ENCODE data around the gene FPR1.

FPR1 gene

GRCh38 chr19:51737389-51737788 is 14.3 kb downstream of the FPR1 start:
- DNase-seq (ENCODE audit: low spot score), result no peak

DNA sequence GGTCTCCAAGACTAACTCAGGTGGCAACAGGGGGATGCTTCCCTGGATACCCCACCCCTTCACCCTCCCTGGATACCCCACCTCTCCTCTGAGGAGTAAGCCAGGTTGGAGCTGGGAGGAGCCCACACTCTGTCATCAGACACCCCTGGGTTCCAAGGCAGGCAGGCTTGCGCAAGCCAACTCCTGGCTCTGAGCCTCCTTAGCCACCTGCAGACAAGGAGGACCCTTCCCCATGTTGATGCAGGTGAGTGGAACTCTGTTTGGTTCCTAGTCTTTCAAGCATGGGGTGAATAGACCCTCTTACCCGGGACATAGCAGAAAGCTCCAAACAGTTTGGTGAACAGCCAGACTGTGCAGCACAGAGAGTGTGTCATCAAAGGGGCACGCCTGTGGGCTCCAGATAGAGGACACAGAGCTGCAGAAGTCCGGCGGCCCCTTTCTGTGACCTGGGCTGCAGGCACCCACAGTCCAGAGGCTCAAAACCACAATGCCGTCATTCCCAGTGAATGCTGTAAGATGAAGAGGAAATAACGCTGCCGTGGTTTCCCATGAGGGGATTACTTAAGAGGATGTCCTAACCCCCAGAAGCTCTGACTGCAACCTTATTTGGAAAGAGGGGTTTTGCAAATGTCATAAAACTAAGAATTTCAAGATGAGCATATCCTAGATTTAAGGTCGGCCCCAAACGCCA is 15.8 kb downstream of the FPR1 start:
- DNase-seq (ENCODE audit: low spot score), result no peak

GRCh38 chr19:51733742-51734522 is 17.7 kb downstream of the FPR1 start:
- no peak for DNase-seq (ENCODE audit: low spot score)

DNA sequence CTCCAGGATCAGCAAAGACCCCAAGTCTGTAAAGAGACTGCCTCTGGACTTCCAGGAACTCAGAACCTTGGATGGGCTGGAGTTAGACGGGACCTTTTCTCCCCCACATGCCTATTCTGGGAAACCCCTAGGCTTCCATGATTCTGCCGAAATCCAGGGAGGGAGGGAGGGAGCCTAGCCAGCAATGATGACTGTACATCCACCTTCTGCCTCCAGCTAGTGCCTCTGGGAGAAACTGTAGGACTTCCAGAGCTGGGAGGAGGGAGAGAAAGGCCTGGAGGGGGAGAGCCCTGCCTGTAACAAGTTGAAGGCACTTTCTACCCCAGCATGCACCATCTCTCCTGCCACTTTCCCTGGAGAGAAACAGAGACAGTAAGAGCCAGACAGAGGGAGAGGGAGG is 21.9 kb downstream of the FPR1 start:
- no peak for DNase-seq (ENCODE audit: low spot score)

GRCh38 chr19:51727349-51727880 is 24.3 kb downstream of the FPR1 start:
- DNase-seq (ENCODE audit: low spot score), result no peak

DNA sequence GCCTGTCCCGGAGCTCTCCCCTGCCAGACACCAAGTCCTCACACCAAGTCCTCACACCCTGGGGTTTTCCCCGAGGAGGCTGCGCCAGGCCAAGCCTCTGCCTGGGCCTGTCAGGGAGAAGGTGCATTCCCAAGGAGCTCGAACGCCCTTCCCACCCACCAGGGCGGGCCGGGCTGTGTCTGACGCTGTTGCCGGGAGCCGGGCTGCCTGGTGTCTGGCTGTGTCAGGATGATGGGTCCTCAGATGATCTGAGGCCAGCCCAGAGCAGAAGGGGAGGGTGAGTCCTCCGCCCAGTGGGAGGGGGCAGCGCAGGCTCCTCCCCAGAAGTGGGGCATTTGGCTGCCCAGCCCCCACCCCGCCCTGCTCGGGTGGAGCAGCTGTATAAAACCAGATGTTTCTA is 25.6 kb downstream of the FPR1 start:
- peak; percentile 65 for DNase-seq (ENCODE audit: low spot score)

GRCh38 chr19:51724543-51724942 is 27.1 kb downstream of the FPR1 start:
- no peak for DNase-seq (ENCODE audit: low spot score)

- no peak for DNase-seq (ENCODE audit: low spot score)
These were observed 29.2 kb downstream of the FPR1 start for GRCh38 chr19:51722492-51722891.

GRCh38 chr19:51721905-51722304 is 29.8 kb downstream of the FPR1 start:
- DNase-seq (ENCODE audit: low spot score), result no peak

- DNase-seq (ENCODE audit: low spot score), result peak; percentile 57
These were observed 32.3 kb downstream of the FPR1 start for GRCh38 chr19:51719251-51719988.

- DNase-seq (ENCODE audit: low spot score), result no peak
These were observed 34.8 kb downstream of the FPR1 start for GRCh38 chr19:51716925-51717324.

DNA sequence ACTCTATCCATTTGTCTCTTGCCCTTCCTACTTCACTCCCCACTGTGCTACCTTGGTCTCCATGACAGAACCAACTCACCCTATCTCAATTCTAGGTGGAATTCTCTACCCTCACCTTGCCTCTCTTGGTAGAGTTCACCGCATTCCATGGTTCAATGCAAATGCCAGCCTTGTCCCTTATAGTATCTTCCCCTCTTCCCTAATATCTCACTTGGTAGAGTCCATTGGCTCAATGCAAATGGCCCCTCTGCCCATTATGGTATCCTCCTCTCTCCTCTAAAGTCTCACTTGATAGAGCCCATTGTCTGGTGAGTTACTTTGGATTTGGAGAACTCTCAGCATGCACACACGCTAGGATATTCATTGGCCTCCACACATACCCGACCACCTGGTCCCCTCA is 35.8 kb downstream of the FPR1 start:
- DNase-seq (ENCODE audit: low spot score), result no peak

DNA sequence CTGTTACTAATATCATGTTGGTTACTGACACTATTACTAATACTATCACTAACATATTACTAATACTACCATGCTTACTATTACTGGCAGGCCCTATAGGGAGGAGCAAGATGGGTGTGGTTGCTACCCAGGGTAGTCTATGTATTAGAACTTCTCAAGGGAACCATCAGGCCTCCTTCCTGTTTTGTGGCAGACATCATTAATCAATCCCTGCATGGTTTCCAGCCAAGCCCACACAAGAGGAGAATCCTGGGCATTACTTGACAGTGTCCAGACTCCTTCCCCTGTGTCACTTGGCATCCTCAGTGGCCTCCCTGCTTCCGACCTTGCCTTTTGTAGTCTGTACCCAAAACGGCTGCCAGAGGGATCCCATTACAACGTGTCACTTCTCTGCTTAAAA is 36.8 kb downstream of the FPR1 start:
- no peak for DNase-seq (ENCODE audit: low spot score)

GRCh38 chr19:51713319-51714285 is 38.1 kb downstream of the FPR1 start:
- no peak for DNase-seq (ENCODE audit: low spot score)

DNA sequence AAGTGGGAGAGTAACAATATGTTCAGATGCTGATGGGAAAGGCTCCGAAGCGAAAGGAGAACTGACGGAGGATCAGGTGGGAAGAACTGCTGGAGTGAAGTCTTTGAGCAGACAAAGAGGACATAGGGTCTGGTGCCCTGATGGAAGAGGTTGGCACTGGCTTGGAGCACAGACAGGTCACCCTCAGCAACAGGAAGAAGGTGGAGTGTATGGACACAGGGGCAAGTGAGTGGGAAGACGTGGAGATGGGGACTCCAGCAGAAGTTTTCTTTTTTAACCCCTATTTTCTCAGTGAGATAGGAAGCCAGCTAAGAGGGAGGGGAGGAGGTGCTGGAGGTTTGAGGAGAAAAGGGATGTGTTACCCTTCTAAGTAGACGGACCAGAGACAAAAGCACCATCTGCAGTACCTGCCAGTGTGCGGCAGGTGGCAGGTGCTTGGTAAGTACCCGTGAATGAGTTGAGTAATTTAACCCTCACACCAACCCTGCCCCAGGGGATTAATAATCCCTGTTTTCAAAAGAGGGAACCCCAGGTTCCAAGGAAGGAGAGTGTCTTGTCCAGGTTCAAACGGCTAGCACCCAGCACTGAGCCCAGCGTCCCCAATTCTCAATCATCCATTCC is 39.1 kb downstream of the FPR1 start:
- DNase-seq (ENCODE audit: low spot score), result peak; percentile 83

GRCh38 chr19:51711702-51712101 is 40.0 kb downstream of the FPR1 start:
- no peak for DNase-seq (ENCODE audit: low spot score)

- DNase-seq (ENCODE audit: low spot score), result no peak
These were observed 41.5 kb downstream of the FPR1 start for GRCh38 chr19:51710163-51710562.

DNA sequence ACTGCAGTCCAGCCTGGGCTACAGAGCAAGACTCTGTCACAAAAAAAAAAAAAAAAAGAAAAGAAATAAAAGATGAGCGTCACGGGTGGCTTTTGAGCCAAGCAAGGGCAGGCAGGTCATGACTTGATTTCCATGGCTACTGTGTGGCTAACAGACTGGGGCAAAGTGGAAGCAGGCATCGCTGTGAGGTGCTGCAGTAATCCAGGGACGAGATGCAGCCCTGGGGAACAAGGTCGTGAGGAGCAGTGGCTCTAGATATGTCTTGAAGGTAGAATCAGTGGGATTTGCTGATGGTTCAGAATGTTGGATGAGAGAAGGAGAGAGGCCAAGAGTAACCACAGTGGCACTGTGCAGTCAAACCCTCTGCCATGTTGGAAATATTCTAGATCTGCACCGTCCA is 42.1 kb downstream of the FPR1 start:
- DNase-seq (ENCODE audit: low spot score), result no peak

DNA sequence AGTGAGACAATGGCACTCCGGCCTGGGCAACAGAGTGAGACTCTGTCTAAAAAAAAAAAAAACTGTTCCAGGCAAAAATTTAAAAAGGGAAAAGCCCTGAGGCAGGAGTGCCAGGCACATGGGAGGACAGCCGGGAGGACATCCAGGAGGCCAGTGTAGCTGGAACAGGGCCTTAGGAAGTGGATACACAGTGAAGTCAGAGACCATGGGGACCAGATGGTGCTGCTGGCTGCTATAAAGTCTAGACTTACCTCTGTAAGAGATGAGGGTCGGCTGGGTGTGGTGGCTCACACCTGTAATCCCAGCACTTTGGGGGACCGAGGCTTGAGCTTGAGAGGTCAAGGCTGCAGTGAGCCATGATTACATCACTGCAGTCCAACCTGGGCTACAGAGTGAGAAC is 42.9 kb downstream of the FPR1 start:
- DNase-seq (ENCODE audit: low spot score), result no peak

DNA sequence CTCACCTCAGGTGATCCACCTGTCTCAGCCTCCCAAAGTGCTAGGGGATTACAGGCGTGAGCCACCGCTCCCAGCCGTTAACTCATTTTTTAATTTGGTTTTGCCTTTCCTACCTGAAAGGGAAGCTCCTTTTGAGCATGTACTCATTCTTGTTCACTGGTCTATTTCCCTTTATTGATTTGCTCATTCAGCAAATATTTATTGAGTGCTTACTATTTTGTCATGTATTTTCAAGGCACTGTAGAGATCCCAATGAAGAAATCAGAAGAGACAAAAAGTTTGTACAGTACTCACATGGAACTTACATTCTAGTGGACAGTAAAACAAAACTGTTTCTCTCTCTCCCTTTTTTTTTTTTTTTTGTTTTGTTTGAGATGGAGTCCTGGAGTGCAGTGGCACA is 44.8 kb downstream of the FPR1 start:
- no peak for DNase-seq (ENCODE audit: low spot score)

- no peak for DNase-seq (ENCODE audit: low spot score)
These were observed 45.4 kb downstream of the FPR1 start for GRCh38 chr19:51706296-51706695.

Data from iPS-NIHi11 (cell line).